OCI-LY3 (cell line): ENCODE results near the gene LIMD2.

Experiments used
- H2AFZ ChIP-seq: fragments of 200-600, 300-600 bp; shearing (Covaris generic); 2 replicates; pipeline ENCODE4 v1.6.0; 2014; ENCODE audit warnings: antibody characterized with exemption, low read depth, low read length
- H3K27ac ChIP-seq: fragments of 200-600, 300-600 bp; sonication (generic); 2 replicates; pipeline ENCODE4 v1.5.1; 2014; ENCODE audit warnings: mild to moderate bottlenecking, low read length, moderate library complexity, mixed read lengths
- H3K27me3 ChIP-seq: fragments of 200-600, 300-600 bp; sonication (generic); 2 replicates; pipeline ENCODE4 v1.6.1; 2014; ENCODE audit warnings: low read depth, low read length, mixed read lengths
- H3K36me3 ChIP-seq: fragments of 200-600, 300-600 bp; sonication (generic); replicated peaks from 2 replicates; pipeline ENCODE3; 2014; ENCODE audit warnings: low read depth, low read length, mixed read lengths
- H3K4me1 ChIP-seq: fragments of 300-600, 200-600 bp; sonication (generic); 2 replicates; pipeline ENCODE4 v1.6.1; 2014; ENCODE audit warnings: low read length, mixed read lengths
- H3K4me2 ChIP-seq: fragments of 200-600, 300-600 bp; sonication (generic); 2 replicates; pipeline ENCODE4 v1.6.1; 2014; ENCODE audit warnings: low read length, mixed read lengths
- H3K4me3 ChIP-seq: fragments of 300-600, 200-600 bp; sonication (generic); 2 replicates; pipeline ENCODE4 v1.5.1; 2014; ENCODE audit warnings: antibody characterized with exemption, mild to moderate bottlenecking, low read length, moderate library complexity
- H3K79me2 ChIP-seq: fragments of 300-600, 200-600 bp; shearing (Covaris generic); 2 replicates; pipeline ENCODE4 v1.6.1; 2014; ENCODE audit warnings: mild to moderate bottlenecking, low read length, mixed read lengths
- H3K9ac ChIP-seq: fragments of 300-600, 200-600 bp; shearing (Covaris generic); 2 replicates; pipeline ENCODE4 v1.6.0; 2014; ENCODE audit warnings: mild to moderate bottlenecking, low read length, moderate library complexity
- H3K9me3 ChIP-seq: fragments of 200-600, 300-600 bp; shearing (Covaris generic); 2 replicates; pipeline ENCODE4 v1.6.1; 2014; ENCODE audit warnings: low read length, mixed read lengths; ENCODE audit not compliant: insufficient read depth
- H4K20me1 ChIP-seq: fragments of 200-600, 300-600 bp; sonication (generic); 2 replicates; pipeline ENCODE4 v1.6.1; 2016; ENCODE audit warnings: low read length, mixed read lengths; ENCODE audit not compliant: insufficient read depth
- CTCF ChIP-seq: fragments of 200-600, 300-600 bp; sonication (generic); IDR thresholded peaks from 2 replicates; pipeline ENCODE4 v1.5.1; 2014; ENCODE audit warnings: antibody characterized with exemption, low read length, low read depth
- EZH2phosphoT487 ChIP-seq: fragments of 200-600 bp; shearing (Covaris generic); IDR thresholded peaks from 2 replicates; pipeline ENCODE4 v1.6.1; 2018; ENCODE audit warnings: antibody characterized with exemption, mixed run types, low read depth

Gene LIMD2

DNA sequence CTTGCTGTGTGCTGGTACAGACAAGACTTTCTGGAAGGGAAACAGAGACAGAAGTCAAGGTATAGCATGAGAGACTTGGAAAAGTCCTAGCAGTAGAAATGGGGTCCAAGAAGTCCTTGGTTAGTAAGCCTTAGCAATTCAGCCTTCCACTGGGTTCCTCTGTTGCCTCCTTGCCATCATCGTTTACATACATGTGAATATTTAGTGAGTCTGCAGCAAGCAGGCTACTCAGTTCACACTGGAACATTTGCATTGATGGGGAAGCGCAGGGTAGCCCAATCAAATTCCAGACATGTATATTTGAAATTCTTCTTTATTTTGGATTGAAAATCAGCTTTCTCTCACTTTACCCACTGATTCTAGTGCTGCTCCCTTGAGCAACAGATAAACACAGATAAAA is 27.1 kb downstream of the LIMD2 start:
- no peaks in the 10 kb centered on the region for H3K79me2 ChIP-seq
- H3K4me1 ChIP-seq, result no peaks in the 10 kb centered on the region
- no peaks in the 10 kb centered on the region for H3K27me3 ChIP-seq
- H3K9me3 ChIP-seq, result no peaks in the 10 kb centered on the region
- H3K4me2 ChIP-seq, result no peak overlapping the region
- no peaks in the 10 kb centered on the region for H4K20me1 ChIP-seq
- H3K36me3 ChIP-seq, result peaks cover 3% of the 10 kb centered on the region
- H2AFZ ChIP-seq, result no peak overlapping the region
- H3K9ac ChIP-seq, result no peak overlapping the region
- H3K27ac ChIP-seq, result no peak overlapping the region
- no peak overlapping the region for H3K4me3 ChIP-seq
- TF ChIP-seq CTCF, result no peak
- TF ChIP-seq EZH2phosphoT487, result no peak

DNA sequence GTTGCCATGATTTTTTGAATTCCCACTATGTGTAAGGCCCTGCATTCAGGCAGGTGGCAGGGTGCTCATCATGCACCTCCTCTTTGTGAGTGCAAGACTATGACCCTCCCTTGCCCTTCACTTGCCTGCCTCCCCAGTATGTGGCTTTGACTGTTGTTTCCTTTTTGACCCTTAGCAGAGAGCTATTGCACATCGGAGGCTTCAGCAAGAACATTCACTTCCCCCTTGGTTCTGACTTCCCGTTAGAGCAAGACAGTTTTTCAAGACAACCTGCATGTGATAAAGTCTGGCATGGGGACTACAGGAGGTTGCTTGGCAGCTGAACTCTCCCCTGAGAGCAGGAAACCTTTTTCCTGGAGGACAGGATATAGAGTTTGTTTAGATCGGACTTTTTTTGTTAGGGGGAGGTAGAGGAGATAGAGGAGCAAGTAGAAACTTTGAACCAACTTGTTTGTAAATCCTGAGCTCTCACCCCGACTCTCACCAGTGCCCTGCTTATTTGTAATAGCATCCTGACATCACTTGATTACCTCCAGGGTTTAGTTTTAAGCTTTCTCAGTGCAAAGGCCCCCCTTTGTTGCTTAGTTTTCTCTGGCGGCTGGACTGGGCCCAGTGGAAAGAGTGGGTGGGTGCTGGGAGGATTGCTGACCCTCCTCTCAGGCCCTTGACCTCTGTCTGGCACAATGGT is 34.3 kb downstream of the LIMD2 start:
- no peaks in the 10 kb centered on the region for H3K9me3 ChIP-seq
- no peak overlapping the region for H3K4me3 ChIP-seq
- no peak overlapping the region for H3K4me2 ChIP-seq
- no peak overlapping the region for H2AFZ ChIP-seq
- peaks cover 8% of the 10 kb centered on the region for H3K4me1 ChIP-seq
- no peaks in the 10 kb centered on the region for H3K27me3 ChIP-seq
- H3K9ac ChIP-seq, result no peak overlapping the region
- no peaks in the 10 kb centered on the region for H3K79me2 ChIP-seq
- no peaks in the 10 kb centered on the region for H3K36me3 ChIP-seq
- TF ChIP-seq EZH2phosphoT487 (no peak), CTCF (no peak)
- no peak overlapping the region for H3K27ac ChIP-seq
- H4K20me1 ChIP-seq, result no peaks in the 10 kb centered on the region

GRCh38 chr17:63659850-63660249 is 40.1 kb downstream of the LIMD2 start:
- no peaks in the 10 kb centered on the region for H3K36me3 ChIP-seq
- no peaks in the 10 kb centered on the region for H3K27me3 ChIP-seq
- H3K27ac ChIP-seq, result no peak overlapping the region
- H3K79me2 ChIP-seq, result no peaks in the 10 kb centered on the region
- no peaks in the 10 kb centered on the region for H3K9me3 ChIP-seq
- H3K4me2 ChIP-seq, result no peak overlapping the region
- H2AFZ ChIP-seq, result no peak overlapping the region
- no peak for TF ChIP-seq CTCF
- no peak for TF ChIP-seq EZH2phosphoT487
- no peaks in the 10 kb centered on the region for H4K20me1 ChIP-seq
- no peaks in the 10 kb centered on the region for H3K4me1 ChIP-seq
- no peak overlapping the region for H3K4me3 ChIP-seq
- no peak overlapping the region for H3K9ac ChIP-seq

DNA sequence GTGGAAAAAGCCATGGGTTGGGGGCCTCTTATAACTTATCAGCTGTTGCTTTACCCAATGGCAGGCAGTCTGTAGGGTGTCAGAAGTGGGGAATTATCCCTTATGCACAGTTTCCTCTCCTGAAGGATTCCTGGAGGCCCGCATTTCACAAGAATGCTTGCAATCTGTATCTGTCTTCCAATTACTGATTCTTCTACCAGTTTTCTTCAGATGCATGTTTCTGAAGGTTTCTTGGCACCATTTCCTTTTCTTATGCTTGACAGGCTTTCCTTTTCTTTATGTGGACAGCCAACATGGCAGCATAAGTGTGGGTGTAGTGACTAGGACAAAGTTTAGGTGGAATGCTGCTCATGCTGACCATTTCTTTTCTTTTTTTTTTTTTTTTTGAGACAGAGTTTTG is 41.6 kb downstream of the LIMD2 start:
- Histone ChIP-seq H3K36me3 (peaks cover 2% of the 10 kb centered on the region), H3K27me3 (no peaks in the 10 kb centered on the region), H3K4me1 (no peaks in the 10 kb centered on the region), H4K20me1 (no peaks in the 10 kb centered on the region), H3K4me2 (no peak overlapping the region), H3K9ac (no peak overlapping the region), H2AFZ (no peak overlapping the region), H3K9me3 (no peaks in the 10 kb centered on the region), H3K79me2 (no peaks in the 10 kb centered on the region), H3K4me3 (no peak overlapping the region), H3K27ac (no peak overlapping the region)
- no peak for TF ChIP-seq EZH2phosphoT487
- TF ChIP-seq CTCF, result no peak
